ENCODE data around the gene CKLF.
"Not testable (repeated sequence)": the region's sequence is repeated elsewhere in the genome, so short reads cannot be mapped to it uniquely, and the experiment has no call there.

CKLF gene

GRCh38 chr16:66572356-66572755 lies 20.0 kb downstream of the CKLF start:
- no peak for DNase-seq

DNA sequence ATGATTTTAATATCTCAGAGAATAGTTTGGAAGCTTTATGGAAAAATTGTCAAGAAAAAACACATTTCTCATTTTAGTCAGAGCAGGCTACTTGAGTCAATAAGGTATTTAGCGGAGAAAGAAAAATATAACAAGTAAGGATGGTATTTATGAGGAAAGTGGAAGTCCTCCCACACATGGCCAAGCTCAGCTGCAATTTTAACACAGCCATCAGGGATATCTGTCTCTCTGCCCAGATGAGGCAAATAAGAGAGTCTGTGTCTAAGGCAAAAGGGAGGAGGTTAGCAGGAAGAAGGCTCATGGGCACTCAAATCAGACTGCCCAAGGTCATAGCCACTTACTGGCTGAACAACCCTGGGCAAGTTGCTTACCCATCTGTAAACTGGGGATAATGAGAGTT lies 21.7 kb downstream of the CKLF start:
- DNase-seq = no peak

DNA sequence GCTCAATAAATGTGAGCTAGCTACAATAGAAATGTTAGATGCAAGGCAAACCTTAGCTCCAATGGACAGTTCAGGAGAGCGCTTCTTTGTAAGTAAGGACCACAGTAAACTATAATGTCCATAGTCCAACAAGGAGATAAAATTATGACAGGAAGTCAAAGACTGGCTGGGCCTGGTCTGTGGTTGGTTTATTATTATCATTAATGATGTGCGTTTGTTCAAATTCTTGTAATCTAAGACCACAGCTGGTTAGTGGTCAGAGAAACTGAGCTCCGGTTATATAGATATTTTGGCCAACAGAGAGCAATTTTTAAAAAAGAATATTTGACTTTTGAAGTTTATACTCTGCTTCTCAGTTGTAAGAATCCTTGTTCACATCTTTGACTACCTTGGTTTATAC lies 22.2 kb downstream of the CKLF start:
- no peak for DNase-seq

GRCh38 chr16:66575060-66575459 lies 22.7 kb downstream of the CKLF start:
- no peak for DNase-seq

- DNase-seq = no peak
Measured at GRCh38 chr16:66576296-66576695, 23.9 kb downstream of the CKLF start.

- peak; percentile 70 for DNase-seq
Measured at GRCh38 chr16:66578651-66579531, 26.5 kb downstream of the CKLF start, which contains the start of gene CMTM2. Gene CMTM2 (plus strand): TSS chr16:66579463. CDS start chr16:66579608, 145 bp downstream.

DNA sequence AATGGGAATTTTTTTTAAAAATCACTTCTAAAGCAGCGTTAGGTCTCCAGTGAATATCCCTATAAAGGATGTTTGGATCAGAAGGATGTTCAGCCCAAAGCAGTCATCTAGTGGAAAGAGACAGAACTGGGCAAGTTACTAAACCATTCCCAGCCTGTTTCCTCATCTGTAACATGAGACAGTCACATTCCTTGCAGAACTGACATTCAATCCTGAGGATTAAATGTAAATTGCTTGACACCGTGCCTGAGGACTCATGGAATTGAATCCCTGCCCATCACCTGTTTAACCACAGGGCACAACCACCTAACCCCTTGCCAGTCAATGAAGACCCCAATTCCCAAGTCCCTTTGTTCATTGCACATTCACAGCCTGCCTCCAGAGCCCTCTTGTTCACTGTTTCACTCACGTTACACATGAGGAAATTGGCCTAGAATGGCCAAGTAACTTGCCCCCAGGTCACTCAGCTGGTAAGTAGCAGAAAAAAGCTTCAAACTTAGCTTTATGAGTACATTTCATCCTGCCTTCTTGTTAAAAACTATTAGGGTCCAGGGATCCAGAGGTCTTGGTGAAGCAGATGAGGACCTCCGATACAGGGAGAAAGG lies 28.3 kb downstream of the CKLF start:
- no peak for DNase-seq

- DNase-seq = no peak
Measured at GRCh38 chr16:66581246-66581952, 29.0 kb downstream of the CKLF start.

- no peak for DNase-seq
Measured at GRCh38 chr16:66585481-66586239, 33.3 kb downstream of the CKLF start.

GRCh38 chr16:66587881-66588600 lies 35.7 kb downstream of the CKLF start:
- DNase-seq = no peak

GRCh38 chr16:66588981-66589713 lies 36.8 kb downstream of the CKLF start:
- DNase-seq = peak; percentile 50

DNA sequence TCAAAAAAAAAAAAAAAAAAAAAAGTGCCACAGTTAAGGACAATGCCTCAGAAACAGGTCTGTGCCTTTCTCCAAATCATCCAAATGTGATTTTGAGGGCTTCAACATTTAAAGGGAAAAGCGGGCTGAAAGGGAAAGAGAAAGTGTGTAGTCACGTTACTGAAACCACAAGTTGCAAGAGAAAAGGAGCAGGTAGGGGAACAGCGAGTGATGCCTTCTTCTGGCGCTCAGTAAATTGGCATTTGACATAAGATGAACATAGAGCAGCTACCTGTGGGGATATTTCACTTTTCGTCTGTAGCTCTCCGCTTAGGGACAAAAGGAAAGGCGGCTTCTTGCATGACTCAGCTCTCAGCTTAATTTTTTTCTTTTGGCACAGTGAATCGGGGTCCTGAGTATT lies 37.9 kb downstream of the CKLF start:
- DNase-seq = no peak

DNA sequence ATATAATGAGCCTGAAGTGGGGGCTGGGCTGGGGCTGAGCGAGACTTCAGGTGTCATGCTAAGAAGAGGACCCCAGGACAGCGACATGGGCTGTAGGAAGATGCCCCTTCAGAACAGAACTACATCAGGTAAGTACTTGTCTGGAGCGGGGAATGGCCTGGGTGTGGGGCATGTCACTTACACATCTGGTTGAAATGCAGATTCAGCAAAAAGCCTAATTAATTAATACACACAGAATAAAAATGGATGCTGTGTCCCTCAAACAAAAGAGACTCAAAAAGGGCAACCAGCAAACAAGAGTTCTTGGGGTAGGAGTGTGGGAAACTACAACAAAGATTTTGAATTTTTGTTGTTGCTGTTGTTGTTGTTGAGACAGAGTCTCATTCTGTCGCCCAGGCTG lies 38.6 kb downstream of the CKLF start:
- DNase-seq = peak; percentile 4

DNA sequence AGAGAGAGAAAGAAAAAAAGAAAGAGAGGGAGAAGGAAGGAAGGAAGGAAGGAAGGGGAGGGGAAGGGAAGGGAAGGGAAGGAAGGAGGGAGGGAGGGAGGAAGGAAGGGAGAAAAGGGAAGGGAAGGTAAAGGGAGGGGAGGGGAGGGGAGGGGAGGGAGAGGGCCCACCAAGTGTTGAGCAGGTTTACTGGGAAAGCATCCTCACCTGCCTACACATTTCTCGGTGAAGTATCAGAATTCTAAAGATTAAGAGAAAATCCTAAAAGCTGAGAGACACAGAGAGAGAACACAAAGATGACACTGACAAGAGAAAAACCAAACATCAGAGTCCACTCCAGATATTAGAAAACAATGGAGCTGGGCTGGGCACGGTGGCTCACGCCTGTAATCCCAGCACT lies 39.9 kb downstream of the CKLF start:
- no peak for DNase-seq

GRCh38 chr16:66592814-66593213 lies 40.4 kb downstream of the CKLF start:
- DNase-seq = no peak

DNA sequence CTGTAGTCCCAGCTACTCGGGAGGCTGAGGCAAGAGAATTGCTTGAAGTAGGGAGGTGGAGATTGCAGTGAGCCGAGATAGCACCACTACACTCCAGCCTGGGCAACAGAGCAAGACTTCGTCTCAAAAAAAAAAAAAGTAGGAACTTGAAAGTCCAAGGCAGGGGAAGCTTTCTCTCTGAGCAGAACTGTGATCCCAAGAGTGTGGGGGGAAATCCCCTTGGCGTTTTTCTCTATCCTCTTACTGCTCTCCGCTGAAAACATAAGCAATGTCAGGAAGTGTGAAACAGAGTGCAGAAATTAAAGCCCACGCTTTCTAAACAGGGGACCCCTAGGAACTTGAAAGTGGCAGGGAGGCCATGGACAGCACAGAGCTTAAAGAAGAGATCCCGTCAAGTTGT lies 42.4 kb downstream of the CKLF start:
- no peak for DNase-seq

DNA sequence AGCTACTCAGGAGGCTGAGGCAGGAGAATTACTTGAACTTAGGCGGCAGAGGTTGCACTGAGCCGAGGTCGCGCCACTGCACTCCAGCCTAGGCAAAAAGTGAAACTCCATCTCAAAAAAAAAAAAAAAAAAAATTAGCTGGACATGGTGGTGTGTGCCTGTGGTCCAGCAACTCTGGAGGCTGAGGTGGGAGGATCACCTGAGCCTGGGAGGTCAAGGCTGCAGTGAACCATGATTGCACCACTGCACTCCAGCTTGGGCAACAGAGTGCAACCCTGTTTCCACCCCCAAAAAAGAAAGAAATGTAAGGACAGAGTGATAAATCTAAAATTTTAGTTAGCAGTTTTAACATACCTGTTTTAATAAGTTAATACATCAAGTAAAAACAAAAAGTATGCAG lies 44.2 kb downstream of the CKLF start:
- DNase-seq = not testable (repeated sequence)

GRCh38 chr16:66596986-66597848 lies 44.8 kb downstream of the CKLF start:
- DNase-seq = no peak

DNA sequence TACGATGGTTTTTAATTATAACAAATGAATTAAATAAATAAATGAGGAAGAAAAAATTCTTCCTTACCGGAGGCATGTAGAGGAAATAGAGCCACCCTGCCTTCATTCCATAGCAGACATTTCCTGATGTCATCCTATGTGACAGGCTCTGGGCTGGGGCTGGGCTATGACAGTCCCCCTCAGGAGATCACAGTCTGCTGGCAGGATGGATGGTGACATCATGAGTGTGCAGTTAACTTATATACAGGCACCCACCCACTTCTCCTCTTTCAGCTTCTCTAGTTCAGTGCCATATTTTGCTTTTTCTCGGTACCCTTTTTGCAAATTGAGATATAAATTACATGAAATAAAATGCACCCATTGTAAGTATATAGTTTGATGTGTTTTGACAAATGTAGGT lies 45.7 kb downstream of the CKLF start:
- no peak for DNase-seq

DNA sequence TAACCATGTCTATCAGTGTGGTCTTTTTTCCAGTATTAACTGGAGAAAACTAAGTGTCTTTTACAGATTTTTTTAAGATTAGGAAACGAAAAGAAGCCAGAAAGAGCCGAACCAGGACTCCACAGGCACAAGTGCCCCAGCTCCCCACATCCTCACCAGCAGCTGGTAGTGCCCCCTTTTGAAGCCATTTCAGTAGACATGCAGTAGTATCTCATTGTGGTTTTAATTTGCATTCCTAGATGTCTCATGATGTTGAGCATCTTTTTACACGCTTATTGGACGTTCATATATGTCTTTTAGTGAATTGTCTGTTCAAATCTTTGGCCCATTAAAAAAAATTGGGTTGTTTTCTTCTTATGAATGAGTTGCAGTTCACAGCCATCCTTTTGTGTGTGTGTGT lies 47.4 kb downstream of the CKLF start:
- DNase-seq = no peak

GRCh38 chr16:66600477-66600876 lies 48.1 kb downstream of the CKLF start:
- DNase-seq = no peak
